LNCAP (cell line): Measurements from ENCODE around the gene KCNH2.

Experiments
- CTCF ChIP-seq: fragments of 450-650 bp; IDR thresholded peaks from 2 replicates; pipeline ENCODE4 v1.5.1; 2017; ENCODE audit warnings: mild to moderate bottlenecking

The KCNH2 gene

GRCh38 chr7:151013356-151013732 is 35.2 kb upstream of the KCNH2 start:
- TF ChIP-seq CTCF: no peak

GRCh38 chr7:151012911-151013347 is 34.8 kb upstream of the KCNH2 start:
- TF ChIP-seq CTCF: peak; percentile 37

- TF ChIP-seq CTCF: no peak
Observed at GRCh38 chr7:151012031-151012692, 34.0 kb upstream of the KCNH2 start.

GRCh38 chr7:151011097-151011409 is 32.9 kb upstream of the KCNH2 start:
- TF ChIP-seq CTCF: no peak

GRCh38 chr7:151010307-151011096 is 32.4 kb upstream of the KCNH2 start:
- no peak for TF ChIP-seq CTCF

GRCh38 chr7:151010037-151010306 is 31.9 kb upstream of the KCNH2 start:
- TF ChIP-seq CTCF: no peak

GRCh38 chr7:151009327-151010036 is 31.4 kb upstream of the KCNH2 start:
- no peak for TF ChIP-seq CTCF
